Ishikawa (cell line): ENCODE results near the gene TGFB1.

Experiments
- CEBPB ChIP-seq: IDR thresholded peaks from 2 replicates; pipeline ENCODE4 v1.6.1; 2012
- CREB1 ChIP-seq: IDR thresholded peaks from 2 replicates; pipeline ENCODE4 v1.6.1; 2012; ENCODE audit warnings: low read depth
- EGR1 ChIP-seq: IDR thresholded peaks from 2 replicates; pipeline ENCODE4 v1.6.1; 2012
- EP300 ChIP-seq: IDR thresholded peaks from 2 replicates; pipeline ENCODE4 v1.6.1; 2012; ENCODE audit warnings: borderline replicate concordance
- FOXM1 ChIP-seq: IDR thresholded peaks from 2 replicates; pipeline ENCODE4 v1.6.1; 2012; ENCODE audit warnings: low read depth, borderline replicate concordance
- MAX ChIP-seq: IDR thresholded peaks from 2 replicates; pipeline ENCODE4 v1.6.1; 2012
- NFIC ChIP-seq: IDR thresholded peaks from 2 replicates; pipeline ENCODE4 v1.6.1; 2012
- RAD21 ChIP-seq: IDR thresholded peaks from 2 replicates; pipeline ENCODE4 v1.6.1; 2012; ENCODE audit warnings: low read depth
- REST ChIP-seq: IDR thresholded peaks from 2 replicates; pipeline ENCODE4 v1.6.1; 2012; ENCODE audit warnings: low read depth, mild to moderate bottlenecking
- TAF1 ChIP-seq: IDR thresholded peaks from 2 replicates; pipeline ENCODE4 v1.6.1; 2012; ENCODE audit warnings: low read depth, mild to moderate bottlenecking
- TCF12 ChIP-seq: IDR thresholded peaks from 2 replicates; pipeline ENCODE4 v1.6.1; 2012; ENCODE audit warnings: low read depth
- TEAD4 ChIP-seq: IDR thresholded peaks from 2 replicates; pipeline ENCODE4 v1.6.1; 2012
- USF1 ChIP-seq: IDR thresholded peaks from 2 replicates; pipeline ENCODE4 v1.6.1; 2012
- YY1 ChIP-seq: IDR thresholded peaks from 2 replicates; pipeline ENCODE4 v1.6.1; 2012; ENCODE audit warnings: low read depth
- ZBTB7A ChIP-seq: IDR thresholded peaks from 2 replicates; pipeline ENCODE4 v1.6.1; 2012; ENCODE audit warnings: low read depth

The TGFB1 gene

GRCh38 chr19:41308450-41309179 lies 45.1 kb downstream of the TGFB1 start:
- peak; percentile 61 for TF ChIP-seq RAD21
- TF ChIP-seq YY1, result no peak

GRCh38 chr19:41307954-41308449 lies 45.7 kb downstream of the TGFB1 start:
- TF ChIP-seq TAF1 (no peak), TEAD4 (no peak), CEBPB (no peak), FOXM1 (no peak), TCF12 (no peak), YY1 (no peak), CREB1 (no peak), EP300 (no peak), REST (no peak), EGR1 (no peak), NFIC (no peak), RAD21 (no peak), ZBTB7A (no peak), MAX (no peak), USF1 (no peak)

GRCh38 chr19:41307090-41307875 lies 46.4 kb downstream of the TGFB1 start:
- no peak for TF ChIP-seq CREB1
- TF ChIP-seq RAD21, result no peak
- TF ChIP-seq REST, result no peak
- no peak for TF ChIP-seq NFIC
- no peak for TF ChIP-seq USF1
- TF ChIP-seq FOXM1, result no peak
- no peak for TF ChIP-seq ZBTB7A
- no peak for TF ChIP-seq YY1

- peak; percentile 49; the same call in 1 of the 2 replicates for TF ChIP-seq REST
- no peak for TF ChIP-seq RAD21
- TF ChIP-seq USF1, result no peak
These were observed 47.6 kb downstream of the TGFB1 start for GRCh38 chr19:41305927-41306793.
